ENCODE results near the gene SATB2. TPM values are rescaled to one million over a fixed set of nuclear protein-coding genes. Genes with fewer than 3 reads are reported as not detected.

The SATB2 gene
- total RNA-seq, 4 donors from 2014 or later: 62.0 to 104 (median 91.1) TPM

- no peak for DNase-seq
- Histone ChIP-seq H3K27ac (no peak overlapping the region), H3K27me3 (no peaks in the 10 kb centered on the region), H3K9me3 (no peaks in the 10 kb centered on the region), H3K4me3 (no peak overlapping the region), H3K36me3 (peaks cover 0 to 9% (median 0%) of the 10 kb centered on the region in 3 donors), H3K4me1 (no peaks in the 10 kb centered on the region)
- no peak for TF ChIP-seq POLR2A (IDR thresholded peaks at IDR 0.05)
- TF ChIP-seq, protein P1, sequence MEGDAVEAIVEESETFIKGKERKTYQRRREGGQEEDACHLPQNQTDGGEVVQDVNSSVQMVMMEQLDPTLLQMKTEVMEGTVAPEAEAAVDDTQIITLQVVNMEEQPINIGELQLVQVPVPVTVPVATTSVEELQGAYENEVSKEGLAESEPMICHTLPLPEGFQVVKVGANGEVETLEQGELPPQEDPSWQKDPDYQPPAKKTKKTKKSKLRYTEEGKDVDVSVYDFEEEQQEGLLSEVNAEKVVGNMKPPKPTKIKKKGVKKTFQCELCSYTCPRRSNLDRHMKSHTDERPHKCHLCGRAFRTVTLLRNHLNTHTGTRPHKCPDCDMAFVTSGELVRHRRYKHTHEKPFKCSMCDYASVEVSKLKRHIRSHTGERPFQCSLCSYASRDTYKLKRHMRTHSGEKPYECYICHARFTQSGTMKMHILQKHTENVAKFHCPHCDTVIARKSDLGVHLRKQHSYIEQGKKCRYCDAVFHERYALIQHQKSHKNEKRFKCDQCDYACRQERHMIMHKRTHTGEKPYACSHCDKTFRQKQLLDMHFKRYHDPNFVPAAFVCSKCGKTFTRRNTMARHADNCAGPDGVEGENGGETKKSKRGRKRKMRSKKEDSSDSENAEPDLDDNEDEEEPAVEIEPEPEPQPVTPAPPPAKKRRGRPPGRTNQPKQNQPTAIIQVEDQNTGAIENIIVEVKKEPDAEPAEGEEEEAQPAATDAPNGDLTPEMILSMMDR (IDR thresholded peaks at IDR 0.05): no peak
Measured at GRCh38 chr2:199317646-199318045, 140.1 kb downstream of the SATB2 start.

- TF ChIP-seq POLR2A (IDR thresholded peaks at IDR 0.05): no peak
- TF ChIP-seq, protein P1 (IDR thresholded peaks at IDR 0.05): no peak
- Histone ChIP-seq H3K36me3 (peaks cover 0 to 9% (median 0%) of the 10 kb centered on the region in 3 donors), H3K27ac (no peak overlapping the region), H3K4me3 (no peak overlapping the region), H3K4me1 (no peaks in the 10 kb centered on the region), H3K27me3 (no peaks in the 10 kb centered on the region), H3K9me3 (no peaks in the 10 kb centered on the region)
- DNase-seq: no peak
Measured at GRCh38 chr2:199316851-199317250, 140.9 kb downstream of the SATB2 start.

- no peak for DNase-seq
- no peak for TF ChIP-seq POLR2A (IDR thresholded peaks at IDR 0.05)
- TF ChIP-seq, protein P1 (IDR thresholded peaks at IDR 0.05): no peak
- H3K9me3 ChIP-seq: no peaks in the 10 kb centered on the region
- no peaks in the 10 kb centered on the region for H3K27me3 ChIP-seq
- peaks cover 0 to 9% (median 0%) of the 10 kb centered on the region in 3 donors for H3K36me3 ChIP-seq
- H3K27ac ChIP-seq: no peak overlapping the region
- no peak overlapping the region for H3K4me3 ChIP-seq
- H3K4me1 ChIP-seq: no peaks in the 10 kb centered on the region
Measured at GRCh38 chr2:199315299-199316179, 142.2 kb downstream of the SATB2 start.

- H3K4me3 ChIP-seq: no peak overlapping the region
- H3K9me3 ChIP-seq: no peaks in the 10 kb centered on the region
- H3K36me3 ChIP-seq: peaks cover 0 to 9% (median 0%) of the 10 kb centered on the region in 3 donors
- no peak overlapping the region for H3K27ac ChIP-seq
- H3K27me3 ChIP-seq: no peaks in the 10 kb centered on the region
- no peak for DNase-seq
- no peaks in the 10 kb centered on the region for H3K4me1 ChIP-seq
- no peak for TF ChIP-seq POLR2A (IDR thresholded peaks at IDR 0.05)
- TF ChIP-seq, protein P1 (IDR thresholded peaks at IDR 0.05): no peak
Measured at GRCh38 chr2:199312931-199313330, 144.8 kb downstream of the SATB2 start.

GRCh38 chr2:199310771-199311585 lies 146.8 kb downstream of the SATB2 start:
- DNase-seq: no peak
- Histone ChIP-seq H3K27ac (no peak overlapping the region), H3K9me3 (no peaks in the 10 kb centered on the region), H3K4me3 (no peak overlapping the region), H3K27me3 (no peaks in the 10 kb centered on the region), H3K4me1 (no peaks in the 10 kb centered on the region), H3K36me3 (peaks cover 0 to 24% (median 0%) of the 10 kb centered on the region in 3 donors)
- no peak for TF ChIP-seq POLR2A (IDR thresholded peaks at IDR 0.05)
- TF ChIP-seq, protein P1 (IDR thresholded peaks at IDR 0.05): no peak
